HepG2 (cell line): Measurements from ENCODE around the gene TASL. TPM values are rescaled to one million over a fixed set of nuclear protein-coding genes. Genes with fewer than 3 reads are reported as not detected.

ENCODE experiments used
- ATAC-seq: fragments of 200-7000 bp; cut with Tn5 transposase; 3 replicates; pipeline ENCODE4 v1.9.1; 2020; ENCODE audit warnings: mild to moderate bottlenecking, moderate library complexity
- Bru-seq: library from RNA; stranded (reverse); fragments of 400-500 nt; gene quantifications from one replicate; lab custom pipeline; 2021; lab: Mats Ljungman, UMichigan
- BruChase-seq, 2 experiments: library from RNA; stranded (reverse); fragments of 400-500 nt; gene quantifications; one replicate each; lab custom pipeline; 2021; lab: Mats Ljungman, UMichigan
- BruUV-seq: library from RNA; stranded (reverse); fragments of 400-500 nt; replicated peaks from 2 replicates; lab custom pipeline; 2021; lab: Mats Ljungman, UMichigan
- CTCF ChIA-PET: fragments of 300-600 bp; formaldehyde crosslinking; extraction: SDS; loops from one replicate; lab custom pipeline; 2021; ENCODE audit warnings: low total read pairs, inconsistent platforms, low intra/inter-chr PET ratio; lab: Yijun Ruan, JAX
- POLR2A ChIA-PET: fragments of 350-600 bp; sonication (Branson Sonifier 250); formaldehyde crosslinking; loops from one replicate; lab custom pipeline; 2020; ENCODE audit warnings: antibody characterized with exemption, inconsistent platforms; lab: Yijun Ruan, JAX
- DNase-seq: peaks from one replicate; pipeline ENCODE4 v3.0.0-alpha.2; 2015; ENCODE audit warnings: low spot score
- FAIRE-seq: peaks from 3 replicates; lab custom pipeline; 2011; peaks lifted over from hg19 to GRCh38; lab: Jason Lieb, UNC
- H2AFZ ChIP-seq: one replicate; pipeline ENCODE4 v1.6.1; 2011; ENCODE audit warnings: low read length, inconsistent platforms
- H3K27ac ChIP-seq: fragments of 300-600 bp; 3 replicates; pipeline ENCODE4 v1.8.0; 2011; ENCODE audit warnings: mixed run types, mild to moderate bottlenecking, mixed read lengths, low read length, inconsistent platforms; ENCODE audit not compliant: insufficient read depth; ENCODE audit errors: extremely low read length
- H3K27me3 ChIP-seq, 2 experiments: fragments of 200-600 bp in 1 of 2; 2 replicates in 1 of 2; 3 replicates in 1 of 2; pipeline versions ENCODE4 v1.6.0 to v1.8.0; 2011; ENCODE audit warnings: low read length in 2 of 2, mild to moderate bottlenecking in 2 of 2, moderate library complexity in 2 of 2, inconsistent platforms in 1 of 2; ENCODE audit not compliant: insufficient read depth in 2 of 2, control insufficient read depth in 1 of 2
- H3K36me3 ChIP-seq, 2 experiments: fragments of 200-600 bp in 1 of 2; replicated peaks in 1 of 2; 2 replicates in 1 of 2; 3 replicates in 1 of 2; pipeline versions ENCODE4 v1.5.1 to v1.8.0; 2011; ENCODE audit warnings: low read length in 2 of 2, inconsistent platforms in 1 of 2; ENCODE audit not compliant: insufficient read depth in 2 of 2, control insufficient read depth in 1 of 2
- H3K4me1 ChIP-seq: 2 replicates; pipeline ENCODE4 v1.5.1; 2012; ENCODE audit warnings: low read length, inconsistent platforms; ENCODE audit not compliant: insufficient read depth
- H3K4me2 ChIP-seq: 2 replicates; pipeline ENCODE4 v1.6.0; 2011; ENCODE audit warnings: low read depth, low read length, inconsistent platforms
- H3K4me3 ChIP-seq, 3 experiments: fragments of 200-600 bp in 1 of 3; sonication (generic), shearing (Covaris generic) in 1 of 3; replicated peaks in 1 of 3; 2 replicates each; pipeline ENCODE4 v1.5.1; 2011 to 2016; ENCODE audit warnings: low read length in 3 of 3, inconsistent platforms in 2 of 3, low read depth in 2 of 3, mild to moderate bottlenecking in 2 of 3, control low read depth in 1 of 3, mixed read lengths in 1 of 3; ENCODE audit not compliant: insufficient read depth in 1 of 3
- H3K79me2 ChIP-seq: one replicate; pipeline ENCODE4 v1.6.1; 2011; ENCODE audit warnings: low read length, inconsistent platforms; ENCODE audit not compliant: insufficient read depth
- H3K9ac ChIP-seq: 2 replicates; pipeline ENCODE4 v1.6.0; 2011; ENCODE audit warnings: mild to moderate bottlenecking, low read depth, low read length, inconsistent platforms; ENCODE audit not compliant: insufficient read depth
- H3K9me3 ChIP-seq: 2 replicates; pipeline ENCODE4 v1.5.1; 2012; ENCODE audit warnings: mild to moderate bottlenecking, low read length
- H4K20me1 ChIP-seq: 2 replicates; pipeline ENCODE4 v1.6.0; 2011; ENCODE audit warnings: inconsistent platforms, mild to moderate bottlenecking, low read length, moderate library complexity; ENCODE audit not compliant: insufficient read depth
- HNRNPLL ChIP-seq: fragments of 200-400 bp; formaldehyde crosslinking; IDR thresholded peaks from 2 replicates; pipeline ENCODE4 v1.6.1; 2017; ENCODE audit warnings: mild to moderate bottlenecking, low read depth, low read length; ENCODE audit not compliant: poor library complexity, severe bottlenecking
- HOXA5 ChIP-seq: sonication (generic); formaldehyde crosslinking; IDR thresholded peaks from 2 replicates; pipeline ENCODE4 v1.4.0; 2020; ENCODE audit warnings: missing genetic modification reagents
- LCORL ChIP-seq, 2 experiments: fragments of 450-650 bp in 1 of 2; sonication (generic) in 1 of 2; formaldehyde crosslinking in 1 of 2; IDR thresholded peaks; 2 replicates each; pipeline versions ENCODE4 v1.5.0 to v1.6.1; 2017 to 2020; ENCODE audit warnings: antibody characterized with exemption in 1 of 2, missing genetic modification reagents in 1 of 2
- RFX3 ChIP-seq: IDR thresholded peaks from 2 replicates; pipeline ENCODE4 v1.6.1; 2016; ENCODE audit warnings: missing biosample characterization, missing genetic modification reagents
- SOX6 ChIP-seq, 2 experiments: fragments of 450-650 bp in 1 of 2; sonication (generic) in 1 of 2; formaldehyde crosslinking in 1 of 2; IDR thresholded peaks; 2 replicates each; pipeline versions ENCODE4 v1.4.0 to v1.6.1; 2017 to 2020; ENCODE audit warnings: antibody characterized with exemption in 1 of 2, mild to moderate bottlenecking in 1 of 2, missing genetic modification reagents in 1 of 2
- SP1 ChIP-seq, 2 experiments: fragments of 450-650 bp in 1 of 2; sonication (generic) in 1 of 2; formaldehyde crosslinking in 1 of 2; IDR thresholded peaks; 2 replicates each; pipeline versions ENCODE4 v1.4.0 to v1.6.1; 2016 to 2020; ENCODE audit warnings: missing genetic modification reagents in 1 of 2
- SRSF1 ChIP-seq: fragments of 200-400 bp; formaldehyde crosslinking; optimal IDR thresholded peaks from 2 replicates; pipeline ENCODE3; 2017; ENCODE audit warnings: mild to moderate bottlenecking, low read depth, low read length, moderate library complexity
- TCF7 ChIP-seq: sonication (generic); IDR thresholded peaks from 2 replicates; pipeline ENCODE4 v1.6.1; 2016; ENCODE audit warnings: antibody characterized with exemption, low read depth
- ZBTB7B ChIP-seq: sonication (generic); formaldehyde crosslinking; IDR thresholded peaks from 2 replicates; pipeline ENCODE4 v1.4.0; 2020; ENCODE audit warnings: missing genetic modification reagents
- ZMYM3 ChIP-seq: sonication (generic); formaldehyde crosslinking; IDR thresholded peaks from 2 replicates; pipeline ENCODE4 v1.5.1; 2020; ENCODE audit warnings: mild to moderate bottlenecking, missing genetic modification reagents
- ZNF232 ChIP-seq: sonication (generic); formaldehyde crosslinking; IDR thresholded peaks from 2 replicates; pipeline ENCODE4 v1.4.0; 2020; ENCODE audit warnings: missing genetic modification reagents, borderline replicate concordance
- ZNF274 ChIP-seq: sonication (generic); formaldehyde crosslinking; IDR thresholded peaks from 2 replicates; pipeline ENCODE4 v1.5.1; 2020; ENCODE audit warnings: mild to moderate bottlenecking, missing genetic modification reagents
- ZNF749 ChIP-seq: sonication (generic); formaldehyde crosslinking; IDR thresholded peaks from 2 replicates; pipeline ENCODE4 v1.8.0; 2022; ENCODE audit warnings: mild to moderate bottlenecking, missing genetic modification reagents, moderate library complexity, borderline replicate concordance
- ZNF850 ChIP-seq: sonication (generic); formaldehyde crosslinking; conservative IDR thresholded peaks from 2 replicates; pipeline ENCODE4 v1.9.0; 2021; ENCODE audit warnings: mild to moderate bottlenecking, missing genetic modification reagents
- ZSCAN21 ChIP-seq: sonication (generic); formaldehyde crosslinking; IDR thresholded peaks from 2 replicates; pipeline ENCODE4 v1.8.0; 2022; ENCODE audit warnings: mild to moderate bottlenecking, missing genetic modification reagents, moderate library complexity, borderline replicate concordance
- WGBS: methylation state at CpG from one replicate; pipeline ENCODE4 v1.1.6; 2017; ENCODE audit warnings: low lambda C conversion rate; 5-methylcytosine and 5-hydroxymethylcytosine counted together
- in situ Hi-C: cut with HindIII; loops from 2 replicates; pipeline ENCODE4 v1.10.0; 2017; ENCODE audit warnings: low pct_unique_long_range_greater_than_20kb; ENCODE audit not compliant: extremely low pct_ligation_motif_present
- intact Hi-C: fragments of 100-400 bp; cut with micrococcal nuclease; formaldehyde crosslinking; loops from one replicate; pipeline ENCODE4 v1.10.0; 2022; ENCODE audit not compliant: unreplicated experiment
- long read RNA-seq, 2 experiments: library from RNA in 1 of 2; library from polyadenylated mRNA in 1 of 2; stranded (forward) in 1 of 2; unstranded in 1 of 2; transcript quantifications; one replicate each; pipeline ENCODE4 v2.0.0, GENCODE V29; 2019 to 2022
- polyA minus RNA-seq, 3 experiments: library from RNA; depleted of rRNA, polyadenylated mRNA; stranded (reverse); fragments of >200 nt; gene quantifications; 2 replicates each; pipeline ENCODE4 v1.2.3, GENCODE V29; 2011; ENCODE audit warnings: low replicate concordance in 1 of 3
- polyA plus RNA-seq, 8 experiments: library from polyadenylated mRNA; depleted of rRNA in 3 of 8; stranded (reverse) in 7 of 8; unstranded in 1 of 8; fragments of >200 nt; fragmentation: Illumina TruSeq in 4 of 8; extraction: Trizol in 4 of 8; gene quantifications; 2 replicates each; pipeline versions ENCODE4 v1.2.1 to v1.2.3, GENCODE V29; 2011 to 2016; ENCODE audit warnings: low read depth in 4 of 8, missing spikeins in 1 of 8, mixed read lengths in 1 of 8; ENCODE audit not compliant: insufficient read depth in 1 of 8
- total RNA-seq, 5 experiments: library from RNA; depleted of rRNA; stranded (reverse); fragments of >200 nt; fragmentation: Illumina TruSeq; extraction: Trizol; gene quantifications; 2 replicates each; pipeline ENCODE4 v1.2.3, GENCODE V29; 2016; ENCODE audit warnings: low read depth in 1 of 5
- TF ChIP-seq, protein P1 (sequence below): sonication (generic); formaldehyde crosslinking; IDR thresholded peaks from 2 replicates; pipeline ENCODE4 v1.4.0; 2020; ENCODE audit warnings: missing genetic modification reagents, borderline replicate concordance

Gene TASL
- total RNA-seq (2016; rRNA removed; fragmentation: Illumina TruSeq; extraction: Trizol): not detected in 2 replicates
- total RNA-seq (2016; cell fraction: cytosol; rRNA removed; fragmentation: Illumina TruSeq; extraction: Trizol; ENCODE audit: low read depth): not detected in 2 replicates
- not detected in 2 replicates for total RNA-seq (2016; cell fraction: insoluble cytoplasmic fraction; rRNA removed; fragmentation: Illumina TruSeq; extraction: Trizol)
- total RNA-seq (2016; cell fraction: membrane; rRNA removed; fragmentation: Illumina TruSeq; extraction: Trizol): not detected in 2 replicates
- not detected in 2 replicates for total RNA-seq (2016; cell fraction: nucleus; rRNA removed; fragmentation: Illumina TruSeq; extraction: Trizol)
- not detected in 2 replicates for polyA plus RNA-seq (2011; rRNA removed)
- polyA plus RNA-seq (2011; cell fraction: cytosol; rRNA removed): not detected in 2 replicates
- polyA plus RNA-seq (2011; cell fraction: nucleus; rRNA removed): not detected in 2 replicates
- polyA plus RNA-seq (2012): not detected in 2 replicates
- polyA plus RNA-seq (2016; cell fraction: cytosol; fragmentation: Illumina TruSeq; extraction: Trizol; ENCODE audit: low read depth): not detected in 2 replicates
- polyA plus RNA-seq (2016; cell fraction: insoluble cytoplasmic fraction; fragmentation: Illumina TruSeq; extraction: Trizol; ENCODE audit: low read depth): not detected in 2 replicates
- not detected in 2 replicates for polyA plus RNA-seq (2016; cell fraction: membrane; fragmentation: Illumina TruSeq; extraction: Trizol; ENCODE audit: low read depth)
- polyA plus RNA-seq (2016; cell fraction: nucleus; fragmentation: Illumina TruSeq; extraction: Trizol; ENCODE audit: insufficient read depth, low read depth): not detected in 2 replicates
- not detected in 2 replicates for polyA minus RNA-seq (2011; rRNA and poly(A)+ RNA removed; ENCODE audit: low replicate concordance)
- polyA minus RNA-seq (2011; cell fraction: cytosol; rRNA and poly(A)+ RNA removed): not detected in 2 replicates
- polyA minus RNA-seq (2011; cell fraction: nucleus; rRNA and poly(A)+ RNA removed): not detected in 2 replicates
- Bru-seq, nascent RNA: percentile 13 among the genes with signal in this experiment
- percentile 14 among the genes with signal in this experiment for BruChase-seq, experiment 1, labeled RNA remaining after a 6-hour chase
- BruChase-seq, experiment 2, labeled RNA remaining after a 2-hour chase: percentile 18 among the genes with signal in this experiment
- long read RNA-seq, experiment 1: 0 reads
- long read RNA-seq, experiment 2: 0 reads

- no peak within 1 kb of the TSS for H3K4me2 ChIP-seq
- intact Hi-C loops (no loop called here), in situ Hi-C loops (no loop called here)
- H4K20me1 ChIP-seq: no peaks in the 10 kb centered on the region
- BruUV-seq: no TSS peak
- H3K27ac ChIP-seq: no peak within 1 kb of the TSS
- no peak within 1 kb of the TSS for H3K9ac ChIP-seq
- ChIA-PET POLR2A (no interaction called here), CTCF (no interaction called here)
- H3K4me3 ChIP-seq: no peak within 1 kb of the TSS
- H3K9me3 ChIP-seq: no peaks in the 10 kb centered on the region
- H2AFZ ChIP-seq: no peak within 1 kb of the TSS
- H3K79me2 ChIP-seq: no peaks in the 10 kb centered on the region
- FAIRE-seq (no peak), DNase-seq (no peak), ATAC-seq (no peak)
- no peaks in the 10 kb centered on the region for H3K27me3 ChIP-seq
- H3K36me3 ChIP-seq: no peaks in the 10 kb centered on the region
- H3K4me1 ChIP-seq: peaks cover 11% of the 10 kb centered on the region
- 84% methylated on average over 9 of the region's 10 CpGs for WGBS
- TF ChIP-seq SP1 (IDR thresholded peaks at IDR 0.05) (no peak), SP1 (CRISPR knock-in tag; IDR thresholded peaks at IDR 0.05) (no peak), ZNF850 (no peak), SOX6 (IDR thresholded peaks at IDR 0.05) (no peak), SOX6 (CRISPR knock-in tag; IDR thresholded peaks at IDR 0.05) (no peak), ZBTB7B (CRISPR knock-in tag) (no peak), ZMYM3 (CRISPR knock-in tag) (no peak), RFX3 (CRISPR knock-in tag) (no peak), ZNF749 (no peak), TCF7 (no peak), HNRNPLL (no peak), LCORL (IDR thresholded peaks at IDR 0.05) (no peak), LCORL (CRISPR knock-in tag; IDR thresholded peaks at IDR 0.05) (no peak), ZSCAN21 (CRISPR knock-in tag) (no peak), ZNF232 (CRISPR knock-in tag) (no peak), HOXA5 (CRISPR knock-in tag) (no peak), ZNF274 (CRISPR knock-in tag) (no peak), SRSF1 (no peak)
- TF ChIP-seq, protein P1, sequence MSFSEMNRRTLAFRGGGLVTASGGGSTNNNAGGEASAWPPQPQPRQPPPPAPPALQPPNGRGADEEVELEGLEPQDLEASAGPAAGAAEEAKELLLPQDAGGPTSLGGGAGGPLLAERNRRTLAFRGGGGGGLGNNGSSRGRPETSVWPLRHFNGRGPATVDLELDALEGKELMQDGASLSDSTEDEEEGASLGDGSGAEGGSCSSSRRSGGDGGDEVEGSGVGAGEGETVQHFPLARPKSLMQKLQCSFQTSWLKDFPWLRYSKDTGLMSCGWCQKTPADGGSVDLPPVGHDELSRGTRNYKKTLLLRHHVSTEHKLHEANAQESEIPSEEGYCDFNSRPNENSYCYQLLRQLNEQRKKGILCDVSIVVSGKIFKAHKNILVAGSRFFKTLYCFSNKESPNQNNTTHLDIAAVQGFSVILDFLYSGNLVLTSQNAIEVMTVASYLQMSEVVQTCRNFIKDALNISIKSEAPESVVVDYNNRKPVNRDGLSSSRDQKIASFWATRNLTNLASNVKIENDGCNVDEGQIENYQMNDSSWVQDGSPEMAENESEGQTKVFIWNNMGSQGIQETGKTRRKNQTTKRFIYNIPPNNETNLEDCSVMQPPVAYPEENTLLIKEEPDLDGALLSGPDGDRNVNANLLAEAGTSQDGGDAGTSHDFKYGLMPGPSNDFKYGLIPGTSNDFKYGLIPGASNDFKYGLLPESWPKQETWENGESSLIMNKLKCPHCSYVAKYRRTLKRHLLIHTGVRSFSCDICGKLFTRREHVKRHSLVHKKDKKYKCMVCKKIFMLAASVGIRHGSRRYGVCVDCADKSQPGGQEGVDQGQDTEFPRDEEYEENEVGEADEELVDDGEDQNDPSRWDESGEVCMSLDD (CRISPR knock-in tag): no peak
Observed at GRCh38 chrX:30577362-30577991, at the start of gene TASL. TSS of gene TASL (minus strand) at chrX:30577766. CDS start at chrX:30560355, 17,411 bp downstream.
